ENCODE results near the gene ALDH1A3. TPM values are rescaled to one million over a fixed set of nuclear protein-coding genes. Genes with fewer than 3 reads are reported as not detected.

Gene ALDH1A3
- total and polyA plus RNA-seq, 2 of the 4 experiments (the other 2 are of a cell fraction) = 3.1 to 5.0 TPM

GRCh38 chr15:100853676-100854440, 25.8 kb upstream of the ALDH1A3 start:
- Histone ChIP-seq H4K8ac (ENCODE audit: low read depth in 2 of 2, low read length in 2 of 2) (no peak overlapping the region), H2AFZ (replicated peaks; ENCODE audit: low read length, poor library complexity) (no peak overlapping the region), H3K9me3 (ENCODE audit: control insufficient read depth, insufficient read depth, low read length) (no peaks in the 10 kb centered on the region), H2BK120ac (ENCODE audit: low read depth, low read length) (no peak overlapping the region), H3K27ac (ENCODE audit: insufficient read depth, low read length) (no peak overlapping the region), H2BK5ac (ENCODE audit: low read depth, low read length, poor library complexity, severe bottlenecking) (no peak overlapping the region), H3K4me2 (ENCODE audit: low read depth, low read length) (no peak overlapping the region), H3K4me3 (ENCODE audit: insufficient read depth, low read depth, low read length) (no peak overlapping the region), H3K4me1 (ENCODE audit: control insufficient read depth, insufficient read depth, low read length) (peaks cover 3% of the 10 kb centered on the region; the same call in 1 of the 2 replicates), H3K14ac (replicated peaks; ENCODE audit: low read depth, low read length) (no peak overlapping the region), H3K18ac (ENCODE audit: low read depth, low read length) (no peak overlapping the region), H3K4ac (ENCODE audit: low read depth, low read length) (no peak overlapping the region), H3K36me3 (ENCODE audit: control insufficient read depth, insufficient read depth, low read length) (no peaks in the 10 kb centered on the region), H4K5ac (ENCODE audit: low read depth, low read length) (no peak overlapping the region), H3K9ac (ENCODE audit: low read depth, low read length) (no peak overlapping the region), H3K9me1 (ENCODE audit: insufficient read depth, low read length) (no peaks in the 10 kb centered on the region; the same call in 1 of the 2 replicates), H4K91ac (ENCODE audit: insufficient read depth, low read depth, low read length) (no peak overlapping the region), H2AK5ac (ENCODE audit: low read depth, low read length) (no peak overlapping the region), H3K23ac (ENCODE audit: low read depth, low read length) (no peak overlapping the region), H3K79me1 (ENCODE audit: low read depth in 1 of 2, low read length in 2 of 2) (no peaks in the 10 kb centered on the region; a peak in 1 of 4 replicates), H2BK20ac (ENCODE audit: low read depth, low read length) (no peak overlapping the region), H3K27me3 (ENCODE audit: control insufficient read depth, insufficient read depth, low read length) (peaks cover 6% of the 10 kb centered on the region), H4K20me1 (ENCODE audit: insufficient read depth, low read length) (no peaks in the 10 kb centered on the region), H2AK9ac (replicated peaks; ENCODE audit: low read depth, low read length, poor library complexity) (no peak overlapping the region), H2BK15ac (ENCODE audit: low read depth, low read length) (no peak overlapping the region), H3K56ac (ENCODE audit: extremely low read depth, insufficient read depth, low read length) (no peak overlapping the region)
- ATAC-seq (ENCODE audit: low read depth) (no peak), DNase-seq (no peak)
- ChIA-PET CTCF (no interaction called here), POLR2A (ENCODE audit: unreplicated experiment) (no interaction called here)
- TF ChIP-seq MAZ (IDR thresholded peaks at IDR 0.05; ENCODE audit: borderline replicate concordance, low read depth, low read length) = no peak
- no peak for TF ChIP-seq CHD1 (IDR thresholded peaks at IDR 0.05; ENCODE audit: low read depth, low read length)
- no peak for TF ChIP-seq RFX5 (IDR thresholded peaks at IDR 0.05; ENCODE audit: low read depth, low read length)
- no peak for TF ChIP-seq BHLHE40 (IDR thresholded peaks at IDR 0.05; ENCODE audit: low read depth, low read length)
- TF ChIP-seq SMC3 (IDR thresholded peaks at IDR 0.05; ENCODE audit: low read depth, low read length) = no peak
- no peak for TF ChIP-seq CTCF (conservative IDR thresholded peaks at IDR 0.05; ENCODE audit: low read depth, low read length)
- TF ChIP-seq ELK1 (IDR thresholded peaks at IDR 0.05; ENCODE audit: borderline replicate concordance, low read depth, low read length) = no peak
- no peak for TF ChIP-seq FOS (IDR thresholded peaks at IDR 0.05; ENCODE audit: low read depth, low read length)
- TF ChIP-seq RCOR1 (IDR thresholded peaks at IDR 0.05; ENCODE audit: insufficient replicate concordance, low read length) = no peak
- no peak for TF ChIP-seq CEBPB (IDR thresholded peaks at IDR 0.05; ENCODE audit: low read depth, low read length)
- no peak for TF ChIP-seq MXI1 (IDR thresholded peaks at IDR 0.05; ENCODE audit: borderline replicate concordance, low read depth, low read length)
- TF ChIP-seq RAD21 (IDR thresholded peaks at IDR 0.05; ENCODE audit: low read length) = no peak
- no peak for TF ChIP-seq POLR2A (IDR thresholded peaks at IDR 0.05; ENCODE audit: low read depth, low read length)
- no peak for TF ChIP-seq MAFK (IDR thresholded peaks at IDR 0.05; ENCODE audit: low read depth, low read length)
- no peak for TF ChIP-seq USF2 (IDR thresholded peaks at IDR 0.05; ENCODE audit: low read depth, low read length)
- TF ChIP-seq NFE2L2 (IDR thresholded peaks at IDR 0.05; ENCODE audit: low read depth, low read length) = no peak
- no TSS peak for BruUV-seq (replicated peaks)
- dilution Hi-C loops (cut with HindIII; ENCODE audit: low sequenced_read_pairs, unreplicated experiment) (no loop called here), in situ Hi-C loops (cut with MboI; ENCODE audit: low sequenced_read_pairs) (no loop called here), intact Hi-C loops (cut with micrococcal nuclease) (no loop called here)
- 75% methylated on average over 1 of the region's 15 CpGs; no CpG with 5 or more reads in 1 of the 2 experiments for WGBS, 2 experiments (ENCODE audit: extremely low coverage in 2 of 2, insufficient read length in 1 of 2)

Data from IMR-90 (cell line).